HG02981 (cell line): ENCODE results near the gene JAML.

Source experiments
- ATAC-seq: cut with Tn5 transposase; IDR thresholded peaks from one replicate; pipeline ENCODE4 v1.9.1; 2021; ENCODE audit warnings: mild to moderate bottlenecking, moderate library complexity; ENCODE audit not compliant: unreplicated experiment

JAML gene

GRCh38 chr11:118240999-118241763 is 16.4 kb upstream of the JAML start:
- peak; percentile 81 for ATAC-seq

DNA sequence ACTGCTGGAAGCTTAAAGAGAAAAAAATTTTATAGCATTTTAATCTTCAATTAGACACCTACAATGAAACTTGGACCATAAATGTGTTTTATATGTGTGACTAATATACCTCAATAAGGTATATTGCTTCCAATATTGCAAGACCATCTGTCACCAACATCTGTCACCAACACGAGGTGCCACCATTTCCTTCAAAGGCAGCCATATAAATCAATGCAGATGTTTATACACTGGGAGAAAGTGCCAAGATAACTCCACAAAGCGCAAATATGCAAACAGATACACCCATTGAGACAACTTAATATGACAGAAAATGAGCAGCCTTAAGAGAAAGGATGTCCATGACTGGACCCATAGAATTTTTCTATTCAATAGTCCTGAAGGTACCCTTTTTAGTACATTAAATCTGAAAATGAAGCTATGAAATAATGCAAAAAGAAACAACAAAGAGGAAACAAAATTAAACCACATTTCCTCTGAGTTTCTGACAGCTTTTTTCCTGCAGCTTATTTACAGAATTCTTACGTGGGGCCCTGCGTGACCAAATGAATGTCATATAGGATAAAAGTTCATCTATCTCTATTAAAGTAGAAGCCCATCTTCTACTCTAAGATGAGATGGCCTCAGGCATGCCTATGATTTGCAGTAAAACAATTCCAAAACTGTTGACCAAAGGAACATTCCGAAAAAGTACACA is 14.8 kb upstream of the JAML start:
- no peak for ATAC-seq

- no peak for ATAC-seq
These were observed 14.1 kb upstream of the JAML start for GRCh38 chr11:118238929-118239328.

GRCh38 chr11:118238421-118238820 is 13.6 kb upstream of the JAML start:
- ATAC-seq: no peak

DNA sequence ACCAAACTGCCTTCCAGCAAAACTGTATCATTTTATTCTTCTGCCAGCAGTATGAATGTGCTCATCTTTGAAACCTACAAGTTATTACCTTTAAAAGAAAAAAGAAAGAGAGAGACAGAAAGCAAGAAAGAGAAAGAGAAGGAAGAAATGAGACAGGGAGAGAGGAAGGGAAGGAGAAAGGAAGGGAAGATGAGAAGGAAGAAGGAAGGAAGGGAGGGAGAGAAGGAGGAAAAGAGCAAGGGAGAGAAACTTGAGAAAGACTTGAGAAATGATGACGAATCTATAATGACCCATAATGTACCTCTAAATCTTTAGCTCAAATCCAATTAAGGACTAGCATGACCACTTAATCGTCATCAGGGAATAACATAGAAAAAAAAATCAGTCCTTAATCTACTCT is 11.4 kb upstream of the JAML start:
- no peak for ATAC-seq

DNA sequence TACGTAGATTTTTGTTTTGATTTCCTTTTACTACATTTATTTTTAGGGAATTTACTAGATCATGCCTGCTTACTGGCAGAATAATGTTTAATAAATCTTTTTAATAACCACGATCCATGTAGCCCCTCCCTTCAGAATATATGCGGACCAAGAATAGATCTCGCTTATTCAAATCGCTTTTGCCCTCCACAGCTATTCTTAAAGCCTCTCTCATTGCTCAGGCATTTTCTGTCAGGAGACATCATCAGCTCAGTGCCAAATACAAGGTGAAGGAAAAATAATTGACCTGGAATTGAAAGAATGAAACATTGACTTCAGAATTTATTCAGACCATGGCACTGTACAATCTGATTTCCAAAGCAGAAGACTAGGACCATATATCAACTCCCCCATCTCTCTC is 10.0 kb upstream of the JAML start:
- ATAC-seq: no peak

- ATAC-seq: no peak
These were observed 9.0 kb upstream of the JAML start for GRCh38 chr11:118233850-118234249.

DNA sequence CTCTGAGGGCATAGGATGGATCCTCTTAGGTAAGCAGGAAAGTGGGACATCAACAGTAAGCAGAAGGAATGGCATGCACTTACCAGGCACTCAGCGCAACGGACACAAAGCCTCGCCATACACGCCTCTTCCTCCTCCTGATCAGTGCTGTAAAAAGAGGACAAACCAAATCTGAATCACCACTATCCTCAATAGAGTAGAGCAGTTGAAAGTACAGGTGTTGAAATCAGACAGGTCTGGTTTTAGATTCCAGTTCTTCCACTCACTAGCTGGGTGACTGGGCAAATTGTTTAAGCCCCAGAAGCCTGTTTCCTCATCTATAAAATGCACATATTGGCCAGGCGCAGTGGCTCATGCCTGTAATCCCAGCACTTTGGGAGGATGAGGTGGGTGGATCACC is 8.6 kb upstream of the JAML start:
- no peak for ATAC-seq

- no peak for ATAC-seq
These were observed 7.8 kb upstream of the JAML start for GRCh38 chr11:118232659-118233058.

- ATAC-seq: no peak
These were observed 6.7 kb upstream of the JAML start for GRCh38 chr11:118231461-118231860.

DNA sequence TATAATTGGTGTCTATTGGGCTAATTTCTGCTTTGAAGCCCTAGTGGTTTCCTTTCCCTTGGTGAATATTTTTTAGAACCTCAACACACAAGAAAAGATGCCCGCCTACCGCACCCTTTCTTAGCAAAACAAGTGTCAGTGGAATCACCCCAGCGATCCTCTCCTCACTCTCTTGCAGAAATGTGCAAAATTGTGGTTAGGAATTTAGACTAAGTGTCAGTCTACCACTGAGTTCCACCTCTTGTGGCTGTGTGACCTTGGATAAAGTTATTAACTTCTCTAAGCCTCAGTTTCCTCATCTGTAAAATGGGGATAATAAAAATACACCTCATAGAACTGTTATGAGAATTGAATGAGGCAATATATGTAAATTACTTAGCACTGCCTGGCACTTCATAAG is 5.3 kb upstream of the JAML start:
- no peak for ATAC-seq

- no peak for ATAC-seq
These were observed 4.5 kb upstream of the JAML start for GRCh38 chr11:118229274-118229847.

DNA sequence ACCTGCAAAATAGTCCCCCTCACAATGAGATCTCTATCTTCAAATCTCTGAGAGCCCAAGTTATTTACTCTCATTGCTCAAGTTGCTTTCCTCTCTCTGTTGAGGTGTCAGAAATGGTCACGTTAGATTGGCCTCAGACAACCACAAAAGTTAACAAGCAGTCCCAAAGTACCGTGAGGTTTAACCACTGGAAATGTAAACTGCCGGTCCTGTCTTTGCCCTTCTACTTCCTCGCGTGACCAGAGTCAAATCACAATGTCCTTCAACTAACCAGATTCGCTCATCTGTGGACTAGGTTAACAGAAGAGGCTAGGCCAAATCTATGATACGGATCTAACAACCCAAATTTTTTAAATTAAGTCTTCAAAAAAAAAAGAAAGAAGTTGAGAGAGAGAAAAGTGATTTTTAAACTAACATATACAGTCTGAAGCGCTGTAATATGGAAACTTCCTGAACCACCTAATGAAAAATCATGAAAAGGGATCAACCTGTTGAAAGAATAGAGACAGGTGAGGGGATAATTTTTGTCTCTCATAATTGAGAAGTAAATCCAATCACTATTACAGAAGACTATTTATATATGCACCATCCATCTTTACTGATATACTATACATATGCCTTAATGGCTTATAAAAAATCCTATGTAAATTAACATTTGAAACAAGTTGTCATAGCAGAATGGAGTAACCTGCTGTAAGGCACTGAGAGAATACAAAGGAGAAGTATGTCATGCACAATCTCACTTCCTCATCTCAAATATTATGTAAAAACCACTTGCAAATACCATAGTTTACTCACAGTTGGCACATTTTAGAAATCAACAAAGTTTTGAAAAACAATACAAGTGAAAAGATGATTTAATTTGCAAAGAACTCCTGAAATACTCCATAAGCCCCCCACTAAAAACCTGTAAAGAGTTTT is 3.3 kb upstream of the JAML start:
- peak; percentile 58 for ATAC-seq

DNA sequence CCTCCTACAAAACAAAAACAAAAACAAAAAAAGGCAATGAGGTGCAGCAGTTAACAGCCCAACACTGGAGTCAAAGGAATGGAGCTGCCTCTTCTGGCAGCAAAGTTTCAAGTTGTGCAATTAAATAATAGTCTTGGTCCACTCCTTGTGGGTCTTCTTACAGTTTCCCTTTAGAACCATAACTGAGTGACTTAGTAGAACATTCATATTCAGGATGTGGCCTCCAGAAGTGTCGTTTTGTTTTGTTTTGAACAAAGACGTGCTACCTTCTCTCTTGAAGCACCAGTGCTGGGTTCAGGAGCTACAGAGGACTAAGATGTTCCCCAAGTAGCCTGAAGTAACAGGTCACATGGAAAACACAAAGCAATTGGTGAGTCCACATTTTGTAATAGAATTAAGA is 2.0 kb upstream of the JAML start:
- ATAC-seq: no peak

DNA sequence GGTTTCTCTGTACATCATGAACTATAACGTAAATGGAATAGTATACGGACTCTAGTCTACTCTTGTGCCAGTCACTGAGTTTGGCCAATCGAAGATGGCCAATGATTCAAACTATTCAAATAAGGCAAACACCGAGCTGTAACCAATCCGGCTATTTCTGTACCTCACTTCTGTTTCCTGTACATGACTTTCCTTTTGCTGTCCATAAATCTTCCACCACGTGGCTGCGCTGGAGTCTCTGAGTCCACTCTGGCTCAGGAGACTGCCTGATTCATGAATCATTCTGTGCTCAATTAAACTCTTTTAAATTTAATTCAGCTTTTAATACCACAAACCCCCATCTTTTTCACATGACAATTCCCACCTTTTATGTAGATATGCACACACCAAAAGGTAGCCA is 1.5 kb upstream of the JAML start:
- no peak for ATAC-seq

DNA sequence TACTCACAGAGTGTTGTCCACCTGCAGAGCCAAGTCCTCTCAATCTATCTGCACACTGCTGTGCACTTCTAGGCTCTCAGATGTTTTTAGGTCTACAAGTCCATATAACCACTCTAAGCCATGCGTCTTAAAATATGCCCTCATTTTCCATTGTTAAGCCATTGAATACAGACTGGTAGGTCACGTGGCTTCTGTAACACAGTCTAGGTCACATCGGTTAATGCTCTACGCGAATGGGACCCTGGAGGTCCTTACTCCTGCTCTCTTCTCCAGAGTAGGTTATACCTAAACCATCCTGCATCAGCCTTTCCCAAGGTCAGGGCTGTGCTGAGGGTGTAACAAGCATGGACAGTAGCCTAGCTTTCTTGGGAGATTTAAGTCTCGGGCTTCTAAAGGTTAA is 819 bp downstream of the JAML start:
- ATAC-seq: no peak

- ATAC-seq: no peak
These were observed 1.2 kb downstream of the JAML start for GRCh38 chr11:118223570-118223969.

GRCh38 chr11:118222437-118222836 is 2.4 kb downstream of the JAML start:
- ATAC-seq: no peak

DNA sequence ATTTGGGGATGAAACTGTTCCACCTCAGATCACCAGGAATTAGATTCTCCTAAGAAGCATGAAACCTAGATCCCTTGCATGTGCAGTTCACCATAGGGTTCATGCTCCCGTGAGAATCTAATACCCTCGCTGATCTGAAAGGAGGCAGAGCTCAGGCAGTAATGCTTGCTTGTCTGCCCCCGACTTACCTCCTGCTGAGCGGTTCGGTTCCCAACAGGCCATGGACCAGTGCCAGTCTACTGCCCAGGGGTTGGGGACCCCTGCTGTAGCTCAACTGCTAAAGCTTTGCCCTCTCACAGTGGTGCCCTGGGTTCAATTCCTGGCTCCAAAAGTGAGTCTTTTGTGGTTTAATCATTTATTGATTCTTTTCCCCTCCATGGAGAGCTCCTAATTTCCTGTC is 3.4 kb downstream of the JAML start:
- no peak for ATAC-seq

GRCh38 chr11:118219732-118220131 is 5.1 kb downstream of the JAML start:
- ATAC-seq: no peak

- ATAC-seq: no peak
These were observed 5.6 kb downstream of the JAML start for GRCh38 chr11:118219244-118219643.
